Measurements from ENCODE around the gene MAS1L.

The MAS1L gene

GRCh38 chr6:29510202-29510601, 22.4 kb upstream of the MAS1L start:
- no peak for DNase-seq (ENCODE audit: low spot score)

GRCh38 chr6:29509711-29510110, 22.0 kb upstream of the MAS1L start:
- no peak for DNase-seq (ENCODE audit: low spot score)

GRCh38 chr6:29509239-29509638, 21.5 kb upstream of the MAS1L start:
- DNase-seq (ENCODE audit: low spot score), result no peak

GRCh38 chr6:29507319-29507718, 19.6 kb upstream of the MAS1L start:
- DNase-seq (ENCODE audit: low spot score), result no peak

- no peak for DNase-seq (ENCODE audit: low spot score)
These were observed 18.8 kb upstream of the MAS1L start for GRCh38 chr6:29506446-29507067.

- no peak for DNase-seq (ENCODE audit: low spot score)
These were observed 18.1 kb upstream of the MAS1L start for GRCh38 chr6:29505808-29506207.

GRCh38 chr6:29504961-29505360, 17.2 kb upstream of the MAS1L start:
- DNase-seq (ENCODE audit: low spot score), result no peak

GRCh38 chr6:29502597-29502996, 14.8 kb upstream of the MAS1L start:
- no peak for DNase-seq (ENCODE audit: low spot score)

GRCh38 chr6:29502181-29502580, 14.4 kb upstream of the MAS1L start:
- DNase-seq (ENCODE audit: low spot score), result no peak

- DNase-seq (ENCODE audit: low spot score), result no peak
These were observed 13.3 kb upstream of the MAS1L start for GRCh38 chr6:29501106-29501505.

- no peak for DNase-seq (ENCODE audit: low spot score)
These were observed 12.8 kb upstream of the MAS1L start for GRCh38 chr6:29500594-29500993.

- DNase-seq (ENCODE audit: low spot score), result no peak
These were observed 11.9 kb upstream of the MAS1L start for GRCh38 chr6:29499704-29500103.

GRCh38 chr6:29496961-29497360, 9.2 kb upstream of the MAS1L start:
- no peak for DNase-seq (ENCODE audit: low spot score)

- no peak for DNase-seq (ENCODE audit: low spot score)
These were observed 7.8 kb upstream of the MAS1L start for GRCh38 chr6:29495571-29495970.

GRCh38 chr6:29494131-29494530, 6.4 kb upstream of the MAS1L start:
- DNase-seq (ENCODE audit: low spot score), result no peak

- no peak for DNase-seq (ENCODE audit: low spot score)
These were observed 5.5 kb upstream of the MAS1L start for GRCh38 chr6:29493261-29493660.

- DNase-seq (ENCODE audit: low spot score), result no peak
These were observed 3.8 kb upstream of the MAS1L start for GRCh38 chr6:29491574-29491973.

- DNase-seq (ENCODE audit: low spot score), result no peak
These were observed 2.8 kb upstream of the MAS1L start for GRCh38 chr6:29490552-29490951.

- no peak for DNase-seq (ENCODE audit: low spot score)
These were observed 2.3 kb upstream of the MAS1L start for GRCh38 chr6:29490055-29490454.

GRCh38 chr6:29489286-29489685, 1.5 kb upstream of the MAS1L start:
- DNase-seq (ENCODE audit: low spot score), result no peak

GRCh38 chr6:29488874-29489273, 1.1 kb upstream of the MAS1L start:
- DNase-seq (ENCODE audit: low spot score), result no peak

- DNase-seq (ENCODE audit: low spot score), result no peak
These were observed 625 bp downstream of the MAS1L start for GRCh38 chr6:29487131-29487530.

GRCh38 chr6:29486577-29486976, 1.2 kb downstream of the MAS1L start:
- DNase-seq (ENCODE audit: low spot score), result no peak

- no peak for DNase-seq (ENCODE audit: low spot score)
These were observed 4.0 kb downstream of the MAS1L start for GRCh38 chr6:29483735-29484134.

GRCh38 chr6:29483186-29483585, 4.6 kb downstream of the MAS1L start:
- DNase-seq (ENCODE audit: low spot score), result no peak

Measured in activated CD4-positive, alpha-beta T cell treated with anti-CD3 and anti-CD28 coated beads, Interleukin-2, Interleukin-4, amounts not matched to agents 100 ng/mL and 50 ng/mL, durations not matched to agents 16 hours and 8 hours (primary cell).